T-helper 1 cell treated with Interleukin-12 subunit alpha and Interleukin-12 subunit beta and Interleukin-4 antibody, amounts not matched to agents 30 ng/mL and 1 ng/mL, for 36 hours (primary cell): ENCODE data around the gene NAA38. TPM values are rescaled to one million over a fixed set of nuclear protein-coding genes. Genes with fewer than 3 reads are reported as not detected.

Source experiments
- intact Hi-C: fragments of 100-400 bp; cut with micrococcal nuclease; formaldehyde crosslinking; loops from one replicate; pipeline ENCODE4 v1.15.1; 2024
- total RNA-seq: library from RNA; stranded (reverse); gene quantifications from 2 replicates; pipeline ENCODE4 v1.2.3, GENCODE V29; 2022

The NAA38 gene
- total RNA-seq, 1 donor from 2014 or later, result 51.5 TPM

DNA sequence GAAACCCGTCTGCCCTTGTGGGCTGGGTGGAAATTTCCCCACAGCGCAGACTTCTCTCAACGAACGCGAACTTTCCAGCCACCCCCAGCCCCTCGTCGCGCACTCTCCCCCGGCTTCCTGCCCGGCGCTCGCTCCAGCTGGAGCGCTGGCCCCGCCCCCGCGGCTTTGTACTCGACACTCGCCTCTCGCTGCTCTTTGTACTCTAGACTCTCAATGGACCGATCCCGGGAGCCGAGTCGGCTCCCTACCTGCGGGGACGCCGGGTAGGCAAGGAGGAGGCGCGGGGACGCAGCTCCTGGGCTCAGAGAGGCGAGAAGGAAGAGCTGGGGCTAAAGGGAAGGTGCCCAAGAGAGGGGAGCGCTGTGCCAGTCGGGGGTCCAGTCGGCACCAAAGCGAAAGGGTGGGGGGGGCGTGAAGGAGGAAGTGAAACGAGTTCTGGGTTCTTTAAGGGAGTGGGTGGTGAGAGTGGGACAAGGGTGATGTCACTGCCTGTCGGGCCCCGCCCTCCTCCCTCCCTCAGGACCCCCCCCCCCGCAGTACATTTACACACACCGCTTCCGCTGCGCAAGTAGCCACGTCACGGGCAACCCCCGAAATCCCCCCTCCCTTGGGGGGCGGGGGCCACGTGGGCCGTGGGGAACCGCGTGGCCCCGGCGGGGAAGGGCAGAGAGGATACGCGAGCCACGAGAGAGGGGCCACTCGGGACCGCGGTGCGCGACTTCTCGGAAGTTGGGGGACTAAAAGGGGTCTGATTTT lies 13.6 kb downstream of the NAA38 start:
- intact Hi-C loops, result loop anchor here (1.0 to 10.0 kb wide), 19 partner anchors 8 to 1191 kb away; partner anchors contain the start of genes C17orf100, CHD3, CTC1 and CTDNEP1

DNA sequence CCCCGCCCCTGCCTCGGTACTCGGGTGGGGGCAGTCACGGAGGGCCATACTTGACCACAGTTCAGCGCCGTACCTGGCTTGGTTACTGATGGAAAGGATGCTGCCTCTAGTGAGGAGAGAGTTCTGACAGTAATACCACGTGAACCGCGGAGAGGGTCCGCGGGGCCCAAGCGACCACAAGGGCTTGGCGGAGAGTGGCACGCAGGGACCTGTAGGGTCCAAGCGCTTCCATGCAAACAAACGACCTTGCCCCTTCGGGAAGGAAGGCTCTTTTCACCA lies 14.2 kb downstream of the NAA38 start:
- intact Hi-C loops, result loop anchor here (1.0 to 10.0 kb wide), 15 partner anchors 228 to 1191 kb away; partner anchors contain the start of genes C17orf100, CTC1, CTDNEP1 and EIF5A

DNA sequence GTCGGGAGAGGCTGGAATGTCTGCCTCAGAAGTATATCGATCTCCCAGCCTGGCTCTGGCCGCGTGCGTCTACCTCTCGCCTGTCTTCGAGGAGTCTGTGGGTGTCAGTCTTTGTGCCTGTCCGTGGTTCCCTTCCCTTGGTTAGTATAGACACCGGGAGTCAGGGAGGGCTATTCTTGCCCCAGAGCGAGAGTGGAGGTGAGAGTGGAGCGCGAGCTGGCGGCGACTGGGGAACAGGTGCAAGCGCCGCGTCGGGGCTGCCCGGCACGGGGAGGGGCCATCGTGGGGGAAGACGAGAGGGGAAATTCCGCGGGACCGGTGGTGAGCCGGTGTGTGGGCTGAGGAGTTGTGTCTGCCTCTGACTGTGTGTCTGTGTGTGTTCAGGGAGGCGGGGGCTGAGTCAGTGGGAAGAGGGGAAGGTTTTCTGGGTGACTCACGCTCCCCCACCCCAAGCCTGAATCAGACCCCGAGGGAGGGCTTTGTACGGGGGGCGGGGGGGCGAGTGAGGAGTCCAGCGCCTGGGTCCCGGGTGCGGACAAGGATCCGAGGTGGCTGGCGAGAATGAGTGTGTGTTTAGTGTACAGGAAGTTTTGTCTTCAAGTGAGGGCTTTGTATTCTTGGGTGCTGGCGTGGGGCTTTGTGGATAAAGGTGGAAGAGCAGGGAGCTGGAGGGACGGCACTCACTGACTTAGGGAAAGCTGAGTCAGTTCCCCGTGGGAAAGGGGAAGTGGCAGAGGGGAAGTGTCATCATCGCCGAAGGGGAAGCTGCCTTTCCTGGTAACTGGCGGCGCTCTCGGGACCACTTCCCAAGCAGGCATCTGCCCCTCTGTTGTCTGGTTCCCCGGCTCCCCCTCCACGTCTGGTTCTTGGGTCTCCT lies 14.7 kb downstream of the NAA38 start:
- intact Hi-C loops, result loop anchor here (1.0 to 10.0 kb wide), 17 partner anchors 9 to 1190 kb away; partner anchors contain the start of genes C17orf100, CTC1, CTDNEP1 and EIF5A

GRCh38 chr17:7841915-7842379 lies 15.4 kb downstream of the NAA38 start:
- intact Hi-C loops, result loop anchor here (1.0 to 10.0 kb wide), 16 partner anchors 9 to 1190 kb away; partner anchors contain the start of genes C17orf100, CTC1, CTDNEP1 and ELP5

DNA sequence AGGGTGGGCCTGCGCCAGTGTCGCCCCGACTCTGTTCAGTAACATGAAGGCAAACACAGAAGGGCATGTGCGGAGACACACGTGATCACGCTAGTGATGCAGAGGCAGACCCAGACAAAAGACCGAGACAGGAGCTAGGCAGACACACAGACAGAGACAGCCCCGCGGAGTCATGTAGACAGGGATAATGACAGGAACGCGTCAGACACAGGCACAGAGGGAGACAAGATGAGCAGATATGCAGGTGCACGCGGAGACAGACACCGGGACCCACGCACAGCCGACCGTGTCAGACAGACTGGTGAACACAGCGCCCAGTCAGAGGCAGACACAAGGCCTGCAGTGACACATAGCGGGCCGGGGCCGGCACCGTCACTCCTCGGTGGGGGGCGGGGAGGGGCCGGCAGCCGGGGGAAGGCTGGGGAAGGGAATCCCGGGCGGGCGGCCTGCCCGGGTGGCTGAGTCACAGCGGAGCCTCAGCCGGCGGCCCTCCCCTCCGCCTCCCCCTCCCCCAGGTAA lies 15.9 kb downstream of the NAA38 start:
- intact Hi-C loops, result loop anchor here (5.0 to 10.0 kb wide), 9 partner anchors 281 to 1189 kb away; partner anchors contain the start of genes C17orf100, CTDNEP1, ELP5 and HES7

- intact Hi-C loops, result loop anchor here (5.0 to 10.0 kb wide), 9 partner anchors 281 to 1189 kb away; partner anchors contain the start of genes C17orf100, CTDNEP1, ELP5 and HES7
Observed at GRCh38 chr17:7840875-7841274, 16.5 kb downstream of the NAA38 start.

- intact Hi-C loops, result loop anchor here (5.0 to 10.0 kb wide), 9 partner anchors 282 to 1188 kb away; partner anchors contain the start of genes C17orf100, CTDNEP1, ELP5 and HES7
Observed at GRCh38 chr17:7840441-7840840, 16.9 kb downstream of the NAA38 start.

DNA sequence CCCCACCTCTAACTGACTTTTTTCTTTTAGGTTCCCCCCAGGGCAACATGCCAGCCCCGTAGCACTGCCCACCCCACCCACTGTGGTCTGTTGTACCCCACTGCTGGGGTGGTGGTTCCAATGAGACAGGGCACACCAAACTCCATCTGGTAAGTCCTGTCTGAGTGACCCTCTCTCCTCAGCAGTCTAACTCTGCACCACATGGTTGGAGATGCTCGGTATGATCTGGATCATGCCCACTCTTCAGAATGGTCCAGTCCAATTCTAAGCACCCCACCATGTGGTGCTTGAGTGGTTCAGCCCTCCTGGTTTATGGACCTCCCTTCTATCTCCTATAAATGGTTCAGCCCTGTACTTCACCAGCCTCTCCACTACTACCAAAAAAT lies 17.5 kb downstream of the NAA38 start:
- intact Hi-C loops, result loop anchor here (5.0 to 10.0 kb wide), 10 partner anchors 282 to 1188 kb away; partner anchors contain the start of genes C17orf100, CTDNEP1, ELP5 and HES7

- intact Hi-C loops, result loop anchor here (10.0 kb wide), 1 partner anchor 445 kb away; the partner anchor contains the start of gene RANGRF
Observed at GRCh38 chr17:7839190-7839875, 18.0 kb downstream of the NAA38 start.

GRCh38 chr17:7838090-7839075 lies 19.0 kb downstream of the NAA38 start:
- intact Hi-C loops, result loop anchor here (10.0 kb wide), 1 partner anchor 446 kb away; the partner anchor contains the start of gene RANGRF

DNA sequence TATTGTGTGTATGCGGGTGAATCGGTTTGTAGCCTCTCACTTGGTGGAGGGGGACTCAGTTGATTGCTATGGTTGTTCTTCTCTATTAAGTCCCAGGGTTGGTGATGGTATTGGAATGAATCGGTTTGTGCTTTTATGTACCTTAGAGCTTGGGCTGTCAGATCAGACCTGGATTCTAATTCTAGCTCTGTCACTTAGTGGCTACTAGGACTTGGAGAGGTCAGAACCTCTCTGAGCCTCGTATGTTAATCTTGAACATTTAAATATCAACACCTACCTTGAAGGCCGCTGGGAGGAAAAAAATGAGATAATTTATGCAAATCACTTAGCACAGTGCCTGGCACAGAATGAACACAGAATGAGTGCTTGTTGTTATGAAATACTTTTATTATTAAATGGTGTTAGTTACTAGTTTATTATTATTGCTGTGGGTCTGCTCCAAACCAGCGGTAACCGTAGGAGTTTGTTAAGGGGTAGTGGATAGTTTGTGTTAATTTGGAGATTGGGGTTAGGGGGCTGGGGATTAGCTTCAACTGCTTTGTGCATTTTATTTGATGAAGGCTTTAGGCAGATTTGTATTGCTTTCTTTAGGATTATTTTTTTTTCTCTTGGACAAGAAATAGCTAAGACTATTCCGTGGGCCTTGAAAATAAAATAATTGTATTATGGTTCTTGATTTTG lies 19.8 kb downstream of the NAA38 start:
- intact Hi-C loops, result loop anchor here (10.0 kb wide), 1 partner anchor 447 kb away; the partner anchor contains the start of gene RANGRF

DNA sequence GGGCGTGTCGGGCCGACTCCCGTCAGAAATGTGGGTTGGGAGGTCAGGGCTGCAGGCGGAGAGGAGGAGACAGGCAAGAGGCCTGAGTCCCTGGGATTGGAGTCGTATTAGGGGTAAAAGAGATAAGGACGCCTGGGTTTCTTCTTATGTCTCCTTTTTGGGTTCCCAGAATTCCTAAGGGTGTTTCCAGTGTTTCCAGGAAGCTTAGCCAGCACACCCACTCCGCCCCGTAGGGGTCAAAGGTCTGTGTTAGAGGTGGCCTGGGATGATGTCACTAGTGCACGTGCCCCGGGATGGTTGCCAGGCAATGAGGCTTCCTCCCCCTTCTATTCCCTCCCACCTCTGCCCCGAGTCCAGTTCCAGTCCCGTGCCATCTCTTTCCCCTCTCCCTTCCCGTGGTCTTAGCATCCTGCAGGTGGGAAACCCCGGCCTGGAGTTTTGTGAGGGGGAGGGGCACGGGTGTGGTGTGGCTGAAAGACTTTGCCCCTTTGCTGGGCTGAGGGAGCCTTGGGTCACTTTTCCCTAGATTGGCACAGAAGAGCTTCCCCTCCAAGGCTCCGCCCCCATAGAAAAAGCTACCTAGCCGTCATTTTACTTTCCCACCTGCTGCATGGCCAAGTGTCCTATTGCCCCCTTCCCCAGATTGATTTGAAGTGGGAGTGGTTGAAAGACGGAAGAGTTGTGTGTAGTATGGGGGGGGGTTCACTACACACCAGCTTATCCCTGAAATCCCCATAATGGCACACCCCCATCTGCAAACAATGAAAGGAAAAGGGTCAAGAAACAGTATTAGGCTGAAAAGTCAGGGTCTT lies 20.6 kb downstream of the NAA38 start:
- intact Hi-C loops, result loop anchor here (10.0 kb wide), 1 partner anchor 448 kb away; the partner anchor contains the start of gene RANGRF

GRCh38 chr17:7835814-7836595 lies 21.4 kb downstream of the NAA38 start:
- intact Hi-C loops, result loop anchor here (1.0 to 10.0 kb wide), 5 partner anchors 8 to 449 kb away; partner anchors contain the start of genes CTC1, PFAS and RANGRF

DNA sequence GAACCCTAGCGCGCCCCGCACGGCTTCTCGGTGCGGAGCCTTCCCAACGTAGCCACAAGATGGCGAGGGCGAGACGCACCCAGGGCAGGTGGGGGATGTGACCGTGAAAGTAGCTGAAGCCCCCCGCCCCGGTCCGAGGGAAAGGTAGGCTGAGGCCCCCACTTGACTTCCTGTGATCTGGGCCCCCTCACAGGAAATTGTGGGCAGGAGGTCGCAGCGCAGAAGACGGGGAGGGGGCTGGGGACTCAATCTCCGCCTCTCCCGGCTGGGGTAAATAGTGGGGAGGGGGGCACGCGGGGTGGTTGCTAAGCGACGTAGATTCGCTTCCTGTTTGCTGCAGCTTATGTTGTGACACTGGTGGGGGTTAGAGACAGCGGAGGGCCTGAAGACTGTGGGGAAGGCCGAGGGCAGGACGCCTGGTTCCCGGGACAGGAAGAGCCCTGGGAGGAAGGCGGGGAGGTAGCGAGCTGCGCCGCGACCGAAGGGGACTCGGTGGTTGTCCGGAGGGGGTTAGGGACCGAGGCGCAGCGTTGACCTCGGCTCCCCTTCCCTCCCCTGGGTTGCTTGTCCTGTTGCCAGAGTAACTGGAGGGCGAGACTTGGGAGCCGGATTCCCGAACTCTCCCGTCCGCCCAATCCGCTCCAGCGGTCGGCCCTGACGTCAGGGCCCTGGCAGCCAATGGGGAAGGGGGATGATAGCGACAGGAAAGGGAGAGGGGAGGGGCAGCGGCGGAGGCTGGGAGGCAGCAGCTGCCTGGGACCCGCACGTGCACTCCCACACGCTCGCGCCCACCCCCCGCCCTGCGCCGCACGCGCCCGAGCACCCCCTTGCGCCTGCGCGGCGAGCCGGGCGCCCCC lies 22.2 kb downstream of the NAA38 start:
- intact Hi-C loops, result loop anchor here (1.0 to 10.0 kb wide), 9 partner anchors 9 to 450 kb away; partner anchors contain the start of genes CNTROB, CTC1, NAA38 and PFAS

DNA sequence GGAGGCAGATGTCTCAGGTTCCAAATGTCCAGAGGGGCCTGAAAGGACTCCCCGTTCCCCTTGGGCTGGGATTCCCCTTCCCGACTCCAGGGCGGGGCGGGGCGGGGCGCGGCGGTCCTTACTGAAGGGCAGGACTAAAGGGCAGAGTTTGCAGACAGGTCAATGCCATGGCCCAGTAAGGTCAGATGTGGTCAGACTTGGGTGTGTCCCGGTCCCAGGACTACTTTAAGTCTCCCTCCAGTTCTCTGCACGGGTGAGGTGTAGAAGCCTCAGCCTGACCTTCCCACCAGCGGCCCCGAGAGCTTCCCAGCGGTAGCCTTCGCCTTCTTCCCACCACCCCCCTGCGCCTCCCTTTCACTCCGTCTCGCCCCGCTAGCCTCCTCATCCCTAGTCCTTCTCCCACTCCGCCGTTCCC lies 22.8 kb downstream of the NAA38 start:
- intact Hi-C loops, result loop anchor here (1.0 to 10.0 kb wide), 8 partner anchors 17 to 450 kb away; partner anchors contain the start of genes CNTROB, CTC1, NAA38 and PFAS
